ENCODE measurements around the gene PLA2G2D. TPM values are rescaled to one million over a fixed set of nuclear protein-coding genes. Genes with fewer than 3 reads are reported as not detected.

PLA2G2D gene
- total and polyA plus RNA-seq, 10 of the 15 experiments (the other 5 are each of a cell fraction or from before 2014, with no cell fraction given) = 0.06 to 0.38 (median 0.16) TPM; not detected in 2

GRCh38 chr1:20151906-20152598 is 32.7 kb upstream of the PLA2G2D start:
- no peaks in the 10 kb centered on the region for H3K27me3 ChIP-seq (replicated peaks in 1 of 2; ENCODE audit: control insufficient read depth in 2 of 2, insufficient read depth in 2 of 2, low read length in 1 of 2)
- no peak for DNase-seq (ENCODE audit: low read depth, low spot score)
- ChIA-PET SMC1A (ENCODE audit: uncharacterized antibody, unreplicated experiment) (interaction anchor here (0.6 to 4.6 kb wide), 21 partner anchors 9 to 270 kb away, joined by 3 to 41 read pairs (median 4); partner anchors contain the start of genes OTUD3, PLA2G2A and PLA2G2D), RAD21 (ENCODE audit: unreplicated experiment) (interaction anchor here (0.6 to 4.2 kb wide), 22 partner anchors 9 to 342 kb away, joined by 3 to 91 read pairs (median 4); partner anchors contain the start of gene OTUD3), CTCF (interaction anchor here (0.6 to 10.8 kb wide), 34 partner anchors 8 to 436 kb away, joined by 3 to 181 read pairs (median 4); partner anchors contain the start of genes OTUD3 and PLA2G2E), POLR2A (interaction anchor here (0.6 to 1.5 kb wide), 4 partner anchors 27 to 203 kb away, joined by 3 to 4 read pairs (median 4); no protein-coding TSS in a partner anchor)
- no peaks in the 10 kb centered on the region for H4K20me1 ChIP-seq (ENCODE audit: control insufficient read depth, insufficient read depth)
- H3K27ac ChIP-seq (ENCODE audit: control insufficient read depth, insufficient read depth) = no peak overlapping the region
- FAIRE-seq = peak; percentile 18
- under 1% methylated on average over 29 of the region's 29 CpGs for WGBS (ENCODE audit: insufficient coverage, insufficient replicate concordance, low lambda C conversion rate, missing lambda C conversion rate)
- peak overlapping the region; percentile 43; the same call in 1 of the 2 replicates for H3K4me3 ChIP-seq
- no peaks in the 10 kb centered on the region for H3K36me3 ChIP-seq (ENCODE audit: control insufficient read depth in 2 of 2, insufficient read depth in 2 of 2, low read length in 1 of 2)
- intact Hi-C loops (cut with micrococcal nuclease; ENCODE audit: unreplicated experiment) = loop anchor here (1.0 to 5.0 kb wide), 5 partner anchors 45 to 270 kb away; partner anchors contain the start of gene OTUD3
- in situ Hi-C loops (cut with MboI) = loop anchor here (5.0 kb wide), 1 partner anchor 235 kb away; no protein-coding TSS in a partner anchor
- peak overlapping the region; percentile 86 for H3K4me2 ChIP-seq (ENCODE audit: control insufficient read depth, insufficient read depth)
- peaks cover 9% of the 10 kb centered on the region for H3K4me1 ChIP-seq (ENCODE audit: control insufficient read depth, insufficient read depth, low read length)
- ATAC-seq = peak; percentile 97
- no TSS peak for BruUV-seq (replicated peaks)
- peak overlapping the region; percentile 18; the same call in 1 of the 2 replicates for H3K9ac ChIP-seq (ENCODE audit: control insufficient read depth, insufficient read depth, low read length)
- H3K79me2 ChIP-seq (ENCODE audit: control insufficient read depth, insufficient read depth, low read length) = no peaks in the 10 kb centered on the region
- H3K9me3 ChIP-seq (replicated peaks; ENCODE audit: control insufficient read depth, insufficient read depth, low read length) = no peaks in the 10 kb centered on the region; the same call in 2 of the 3 replicates
- peak overlapping the region; percentile 60 for H2AFZ ChIP-seq (ENCODE audit: control insufficient read depth, low read depth, low read length)
- 0 out of 2 replicates have a peak, but pooled peaks have one; percentile 38 for TF ChIP-seq CHD2 (IDR thresholded peaks at IDR 0.05; ENCODE audit: borderline replicate concordance, low read depth, low read length)
- no peak for TF ChIP-seq E2F8 (IDR thresholded peaks at IDR 0.05; ENCODE audit: low read depth, partially characterized antibody)
- no peak for TF ChIP-seq CBX3 (IDR thresholded peaks at IDR 0.05; ENCODE audit: borderline replicate concordance, low read depth)
- no peak for TF ChIP-seq RELA (IDR thresholded peaks at IDR 0.05; ENCODE audit: borderline replicate concordance, partially characterized antibody)
- no peak for TF ChIP-seq JUND (IDR thresholded peaks at IDR 0.05; ENCODE audit: low read depth, low read length)
- TF ChIP-seq CEBPZ (IDR thresholded peaks at IDR 0.05; ENCODE audit: low read depth, low read length) = no peak
- no peak for TF ChIP-seq ELK1 (IDR thresholded peaks at IDR 0.05; ENCODE audit: low read depth, low read length)
- TF ChIP-seq RCOR1 (conservative IDR thresholded peaks at IDR 0.05; ENCODE audit: low read depth, low read length) = no peak
- no peak for TF ChIP-seq HSF1 (IDR thresholded peaks at IDR 0.05; ENCODE audit: low read depth, low read length)
- no peak for TF ChIP-seq CREB1 (IDR thresholded peaks at IDR 0.05; ENCODE audit: low read depth)
- TF ChIP-seq MLLT1 (IDR thresholded peaks at IDR 0.05) = no peak
